GM18507 (cell line): ENCODE data around the gene EDC3.
"Not testable (repeated sequence)": the region's sequence is repeated elsewhere in the genome, so short reads cannot be mapped to it uniquely, and the experiment has no call there.

ENCODE experiments used
- DNase-seq: peaks from one replicate; pipeline ENCODE4 v3.0.0; 2011; ENCODE audit warnings: low read depth; ENCODE audit not compliant: insufficient read length; ENCODE audit errors: extremely low spot score
- FAIRE-seq: peaks from 2 replicates; lab custom pipeline; 2011; peaks lifted over from hg19 to GRCh38; lab: Jason Lieb, UNC

EDC3 gene

DNA sequence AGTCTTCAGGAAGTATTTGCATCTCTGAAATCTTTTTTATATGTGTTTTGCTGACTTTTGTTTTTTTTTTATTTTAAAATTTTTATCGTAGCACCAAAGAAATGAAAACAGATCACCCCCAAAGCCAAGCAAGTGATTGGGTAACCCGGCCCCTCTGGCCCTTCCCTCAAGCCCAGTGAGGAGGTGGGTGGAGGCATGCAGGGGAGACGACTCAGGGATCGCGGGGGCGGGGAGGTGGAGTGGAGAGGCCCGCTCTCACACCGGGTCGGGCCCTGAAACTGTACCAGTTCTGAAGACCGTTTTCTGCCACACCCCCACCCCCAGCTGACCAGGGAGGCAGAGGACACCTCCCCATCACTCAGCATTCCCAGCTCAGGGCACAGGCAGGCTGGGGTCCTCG lies 99.1 kb downstream of the EDC3 start:
- not testable (repeated sequence) for DNase-seq, FAIRE-seq

DNA sequence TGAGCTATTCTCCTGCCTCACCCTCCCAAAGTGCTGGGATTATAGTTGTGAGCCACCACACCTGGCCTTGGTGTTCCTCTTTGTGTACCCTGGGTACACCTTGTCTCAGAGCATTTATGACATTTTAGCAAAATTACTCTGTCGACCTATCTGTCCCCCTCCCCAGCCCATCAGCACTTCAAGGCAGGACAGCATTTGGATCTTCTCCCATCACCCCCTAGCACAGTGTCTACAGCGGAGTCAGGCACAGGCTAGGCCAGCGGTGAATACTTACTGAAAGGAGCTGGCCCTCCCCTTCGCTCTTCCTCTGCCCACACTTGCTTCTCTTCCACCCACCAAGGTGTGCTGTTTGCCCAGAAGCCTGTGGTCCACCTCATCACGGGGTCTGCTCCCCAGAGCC lies 100.6 kb downstream of the EDC3 start:
- FAIRE-seq (no peak), DNase-seq (no peak)

DNA sequence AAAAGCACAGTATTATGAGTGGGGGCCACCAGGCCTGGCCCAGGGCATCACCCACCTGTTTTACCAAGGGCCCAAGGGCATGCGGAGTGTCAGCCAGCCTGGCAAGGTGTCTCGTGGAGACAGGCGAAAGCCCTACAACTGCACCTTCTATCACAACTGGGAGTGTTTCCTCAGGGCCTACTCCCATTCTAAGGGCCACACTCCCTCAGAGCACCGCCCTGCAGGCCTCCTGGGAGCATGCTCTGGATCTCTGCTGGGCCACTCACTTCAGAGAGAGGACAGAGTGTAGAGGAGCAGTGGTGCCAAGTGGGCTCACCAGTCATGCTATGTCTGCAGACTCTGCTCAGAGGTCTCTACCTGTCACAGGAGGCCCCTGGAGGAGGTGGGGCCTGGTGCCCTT lies 101.4 kb downstream of the EDC3 start:
- DNase-seq (no peak), FAIRE-seq (no peak)

DNA sequence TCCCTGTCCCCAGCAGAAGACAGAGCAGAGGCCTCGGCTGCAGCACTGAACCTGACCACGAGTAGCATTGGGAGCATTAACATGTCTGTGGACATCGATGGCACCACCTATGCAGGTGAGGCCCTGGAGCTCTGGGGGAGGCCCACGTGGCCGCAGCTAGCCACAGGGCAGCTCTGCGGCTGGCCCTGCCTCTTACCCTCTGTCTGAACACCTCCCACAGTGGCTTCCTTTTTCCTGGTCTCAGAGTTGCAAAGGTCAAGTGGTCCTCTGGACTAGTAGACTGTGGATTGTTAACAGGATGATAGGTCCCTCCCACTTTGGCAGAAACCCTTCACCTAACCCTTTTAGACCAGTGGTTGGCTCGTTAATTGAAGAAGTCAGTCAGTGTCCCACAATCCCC lies 102.7 kb downstream of the EDC3 start:
- FAIRE-seq (no peak), DNase-seq (no peak)

DNA sequence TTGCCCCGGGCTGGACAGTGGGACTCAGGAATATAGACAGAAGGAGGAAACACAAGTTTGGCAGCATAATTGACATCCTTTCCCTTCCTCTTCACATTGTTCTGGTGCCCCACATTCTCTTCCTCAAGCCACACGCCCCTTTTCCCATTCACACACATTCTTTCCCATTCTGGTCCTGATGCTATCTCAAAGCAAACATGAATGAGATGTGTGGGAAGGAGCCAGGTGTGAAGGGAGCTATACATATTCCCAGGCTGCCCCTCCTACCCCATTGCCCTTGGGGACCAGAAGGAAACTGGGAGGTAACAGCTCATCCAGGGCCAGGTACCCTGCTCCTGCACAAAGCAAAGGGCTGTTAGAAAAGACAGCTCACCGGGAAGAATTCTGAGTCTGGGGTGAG lies 103.6 kb downstream of the EDC3 start:
- FAIRE-seq (no peak), DNase-seq (no peak)

DNA sequence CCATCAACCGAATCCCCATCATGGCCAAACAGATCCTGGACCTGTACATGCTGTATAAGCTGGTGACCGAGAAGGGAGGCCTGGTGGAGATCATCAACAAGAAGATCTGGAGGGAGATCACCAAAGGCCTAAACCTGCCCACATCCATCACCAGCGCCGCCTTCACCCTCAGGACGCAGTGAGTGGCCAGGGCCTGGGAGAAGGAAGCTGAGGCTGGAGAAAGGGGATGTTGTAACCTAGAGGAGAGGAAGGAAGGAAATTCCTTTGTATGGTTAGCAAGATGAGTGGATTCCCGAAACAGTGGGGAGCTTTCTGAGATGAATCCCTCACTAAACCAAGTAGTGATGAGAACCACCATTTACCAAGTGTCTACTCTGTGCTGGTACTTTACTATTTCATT lies 106.0 kb downstream of the EDC3 start:
- DNase-seq (no peak), FAIRE-seq (no peak)

DNA sequence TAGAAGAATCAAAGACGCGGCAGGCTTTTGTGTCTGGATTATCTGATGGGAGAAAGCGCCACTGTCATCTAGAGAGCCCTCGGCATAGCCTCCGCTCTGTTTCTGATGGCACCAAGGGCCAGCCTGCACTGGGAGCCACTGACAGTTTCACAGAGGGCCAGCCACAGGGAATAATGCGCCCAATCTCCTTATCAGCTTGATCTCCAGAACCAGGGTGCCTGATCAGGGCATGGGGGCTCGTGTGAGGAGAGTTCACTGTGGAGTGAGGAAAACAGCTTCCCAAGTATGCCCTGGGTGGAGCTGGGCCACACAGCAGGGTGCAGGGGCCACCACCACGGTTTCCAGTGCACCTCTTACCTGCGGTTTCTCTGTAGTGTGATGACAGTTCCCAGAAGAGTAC lies 110.0 kb downstream of the EDC3 start:
- no peak for DNase-seq
- FAIRE-seq: no peak

DNA sequence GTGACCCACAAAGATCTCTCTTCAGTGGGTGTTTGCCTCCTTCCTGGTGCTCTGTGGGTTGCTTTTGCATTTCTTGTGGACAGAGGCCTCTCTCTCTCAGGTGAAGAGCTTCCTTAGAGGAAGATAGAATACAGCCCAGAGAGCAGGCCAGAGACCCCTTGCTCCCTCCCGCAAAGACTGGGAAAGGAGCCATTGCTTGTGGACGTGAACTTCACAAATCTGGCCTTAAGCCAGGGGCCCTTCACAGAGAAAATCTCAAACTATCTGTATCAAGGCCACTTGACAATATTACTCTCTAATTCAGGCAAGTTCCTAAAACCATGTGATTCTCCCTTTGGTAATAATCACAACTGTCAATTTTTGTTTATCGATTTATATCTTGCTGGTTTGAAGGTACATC lies 110.6 kb downstream of the EDC3 start:
- no peak for DNase-seq
- FAIRE-seq: no peak

DNA sequence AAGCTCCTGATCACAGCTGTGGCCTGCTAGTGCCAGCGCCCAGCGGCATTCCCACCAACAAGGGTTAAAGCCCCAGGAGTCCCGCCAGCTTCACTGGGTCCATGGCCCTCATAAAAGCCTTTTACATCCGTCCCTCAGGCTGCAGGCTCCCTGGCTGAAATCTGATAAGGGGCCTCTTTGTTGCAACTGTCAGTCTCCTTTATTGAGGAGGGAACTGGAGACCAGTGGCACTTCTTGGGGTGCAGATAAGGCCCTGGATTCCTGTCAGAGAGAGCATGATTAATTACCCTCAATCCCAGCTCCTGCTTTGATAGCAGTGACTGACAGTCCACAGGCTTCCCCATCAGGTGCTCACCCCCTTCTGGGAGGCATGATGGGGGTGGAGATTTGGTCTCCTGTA lies 111.0 kb downstream of the EDC3 start:
- DNase-seq: no peak
- FAIRE-seq: no peak

DNA sequence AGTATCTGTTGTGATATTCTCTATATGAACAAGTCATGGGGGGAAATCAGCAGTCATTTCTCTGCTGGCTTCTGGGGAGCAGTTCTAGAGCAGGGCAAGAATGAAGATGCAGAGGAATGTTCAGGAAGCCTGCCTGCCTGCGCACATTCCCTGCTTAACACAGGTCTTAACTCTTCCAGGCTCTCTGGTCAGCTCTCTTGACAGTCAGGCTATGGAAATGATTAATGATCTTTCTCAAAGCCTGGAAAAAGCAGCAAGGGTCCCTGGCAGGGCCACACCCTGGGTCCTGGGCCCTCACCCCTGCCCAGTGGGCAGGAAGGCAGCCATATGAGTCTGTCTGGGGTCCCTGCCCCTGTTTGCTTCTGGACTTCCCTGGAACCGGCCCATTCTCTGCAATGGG lies 111.6 kb downstream of the EDC3 start:
- FAIRE-seq: no peak
- DNase-seq: no peak
